B cell (primary cell): Measurements from ENCODE around the gene CCDC70. TPM values are rescaled to one million over a fixed set of nuclear protein-coding genes. Genes with fewer than 3 reads are reported as not detected.

ENCODE experiments used
- ATAC-seq: fragments of 200-7000 bp; cut with Tn5 transposase; one replicate; pipeline ENCODE4 v1.10.0; 2021; ENCODE audit warnings: low read depth, mild to moderate bottlenecking, moderate number of reproducible peaks, moderate library complexity
- CTCF ChIA-PET: fragments of 350-600 bp; sonication (Branson Sonifier 250); formaldehyde crosslinking; loops from one replicate; lab custom pipeline; 2021; ENCODE audit warnings: antibody characterized with exemption, inconsistent platforms; lab: Charles Lee
- POLR2A ChIA-PET: fragments of 350-600 bp; sonication (Branson Sonifier 250); formaldehyde crosslinking; loops from one replicate; lab custom pipeline; 2021; ENCODE audit warnings: antibody characterized with exemption; lab: Charles Lee
- DNase-seq: peaks from one replicate; pipeline ENCODE4 v3.0.0; 2013
- H2AFZ ChIP-seq: 2 replicates; pipeline ENCODE4 v1.6.1; 2012; ENCODE audit warnings: mild to moderate bottlenecking, low read depth, low read length; ENCODE audit not compliant: insufficient read depth, poor library complexity, severe bottlenecking
- H3K27ac ChIP-seq, 2 donors: 1 replicate in 1 of 2; 2 replicates in 1 of 2; pipeline ENCODE4 v1.5.1; 2012 to 2013; ENCODE audit warnings: low read length in 2 of 2, mild to moderate bottlenecking in 2 of 2, moderate library complexity in 1 of 2
- H3K27me3 ChIP-seq, 4 experiments: fragments of 200-600 bp in 1 of 4; sonication (generic) in 1 of 4; replicated peaks in 1 of 4; 1 replicate in 2 of 4; 2 replicates in 2 of 4; pipeline versions ENCODE4 v1.6.1 to v1.7.0; 2013 to 2016; ENCODE audit warnings: low read length in 3 of 4, mild to moderate bottlenecking in 2 of 4, mixed read lengths in 1 of 4, moderate library complexity in 1 of 4; ENCODE audit not compliant: insufficient read depth in 4 of 4, control insufficient read depth in 3 of 4; ENCODE audit errors: control extremely low read depth in 1 of 4
- H3K36me3 ChIP-seq, 2 experiments: replicated peaks in 1 of 2; 1 replicate in 1 of 2; 2 replicates in 1 of 2; pipeline versions ENCODE4 v1.6.1 to v1.7.1; 2013; ENCODE audit warnings: low read length in 1 of 2; ENCODE audit not compliant: insufficient read depth in 2 of 2, control insufficient read depth in 1 of 2; ENCODE audit errors: control extremely low read depth in 1 of 2, extremely low read depth in 1 of 2
- H3K4me1 ChIP-seq, 2 donors: fragments of 200-600 bp in 1 of 2; sonication (generic) in 1 of 2; 1 replicate in 1 of 2; 2 replicates in 1 of 2; pipeline versions ENCODE4 v1.5.1 to v1.6.1; 2013 to 2017; ENCODE audit warnings: low read length in 2 of 2; ENCODE audit not compliant: control insufficient read depth in 2 of 2, insufficient read depth in 2 of 2
- H3K4me2 ChIP-seq: replicated peaks from 2 replicates; pipeline ENCODE3; 2012; ENCODE audit warnings: mild to moderate bottlenecking, low read depth, low read length; ENCODE audit not compliant: poor library complexity, severe bottlenecking
- H3K4me3 ChIP-seq, 5 experiments: fragments of 200-600 bp in 1 of 5; sonication (generic) in 1 of 5; 1 replicate in 3 of 5; 2 replicates in 2 of 5; pipeline versions ENCODE4 v1.5.1 to v1.7.0; 2011 to 2016; ENCODE audit warnings: low read length in 4 of 5, mild to moderate bottlenecking in 4 of 5, low read depth in 2 of 5, control low read depth in 1 of 5, moderate library complexity in 1 of 5; ENCODE audit not compliant: insufficient read depth in 1 of 5; ENCODE audit errors: control extremely low read depth in 1 of 5, extremely low read depth in 1 of 5
- H3K79me2 ChIP-seq: fragments of 200-600 bp; sonication (generic); one replicate; pipeline ENCODE4 v1.6.0; 2016; ENCODE audit warnings: low read length; ENCODE audit not compliant: control insufficient read depth, insufficient read depth
- H3K9ac ChIP-seq: fragments of 200-600 bp; sonication (generic); 2 replicates; pipeline ENCODE4 v1.6.1; 2017; ENCODE audit warnings: mild to moderate bottlenecking, low read length, moderate library complexity
- H3K9me3 ChIP-seq, 3 donors: one replicate each; pipeline versions ENCODE4 v1.6.1 to v1.7.1; 2013; ENCODE audit warnings: low read length in 2 of 3; ENCODE audit not compliant: control insufficient read depth in 2 of 3, insufficient read depth in 1 of 3; ENCODE audit errors: control extremely low read depth in 1 of 3
- H4K20me1 ChIP-seq: 2 replicates; pipeline ENCODE4 v1.6.0; 2012; ENCODE audit warnings: mild to moderate bottlenecking, low read length; ENCODE audit not compliant: insufficient read depth, control insufficient read depth, poor library complexity, severe bottlenecking
- H3K27ac Mint-ChIP-seq: one replicate; pipeline ENCODE4 v1.8.0; 2021; ENCODE audit warnings: mixed read lengths
- H3K27me3 Mint-ChIP-seq: one replicate; pipeline ENCODE4 v1.8.0; 2021; ENCODE audit warnings: mixed read lengths
- H3K4me1 Mint-ChIP-seq: one replicate; pipeline ENCODE4 v1.8.0; 2021; ENCODE audit warnings: mixed read lengths
- H3K4me3 Mint-ChIP-seq: one replicate; pipeline ENCODE4 v1.8.0; 2021; ENCODE audit warnings: mixed read lengths
- H3K9me3 Mint-ChIP-seq: one replicate; pipeline ENCODE4 v1.8.0; 2022; ENCODE audit warnings: mixed read lengths; ENCODE audit not compliant: insufficient read depth
- CTCF ChIP-seq: fragments of 200-600 bp; IDR thresholded peaks from one replicate; pipeline ENCODE4 v1.8.0; 2022; ENCODE audit warnings: antibody characterized with exemption, mild to moderate bottlenecking
- EZH2 ChIP-seq: IDR thresholded peaks from 2 replicates; pipeline ENCODE4 v1.6.1; 2012; ENCODE audit warnings: borderline replicate concordance, low read depth, mild to moderate bottlenecking, moderate library complexity, low read length; ENCODE audit not compliant: insufficient read depth, poor library complexity, severe bottlenecking
- WGBS: methylation state at CpG from one replicate; pipeline ENCODE4 v1.1.5; 2013; ENCODE audit warnings: missing lambda C conversion rate; ENCODE audit not compliant: insufficient coverage; 5-methylcytosine and 5-hydroxymethylcytosine counted together
- intact Hi-C: fragments of 100-400 bp; cut with micrococcal nuclease; formaldehyde crosslinking; loops from one replicate; pipeline ENCODE4 v1.10.0; 2022
- polyA plus RNA-seq: library from polyadenylated mRNA; depleted of rRNA; stranded (reverse); fragments of >200 nt; gene quantifications from 2 replicates; pipeline ENCODE4 v1.2.3, GENCODE V29; 2012
- total RNA-seq, 2 donors: library from RNA; stranded (reverse); fragments of 120-200 nt in 1 of 2; gene quantifications; 1 replicate in 1 of 2; 2 replicates in 1 of 2; pipeline versions ENCODE4 v1.2.3 to v1.2.4, GENCODE V29; 2013 to 2022

The CCDC70 gene
- total and polyA plus RNA-seq, 2 donors (not counting 1 experiment from before 2014, with no cell fraction given): not detected

- no peak overlapping the region for H3K27ac ChIP-seq
- no peak overlapping the region for H3K9ac ChIP-seq
- Mint-ChIP-seq H3K9me3 (no peaks in the 10 kb centered on the region), H3K27me3 (no peaks in the 10 kb centered on the region), H3K4me3 (no peak overlapping the region), H3K27ac (no peak overlapping the region), H3K4me1 (peaks cover 5% of the 10 kb centered on the region)
- no peak for TF ChIP-seq EZH2
- no peak for TF ChIP-seq CTCF
- intact Hi-C loops: no loop called here
- H3K79me2 ChIP-seq: no peaks in the 10 kb centered on the region
- H3K4me3 ChIP-seq: no peak overlapping the region
- H3K9me3 ChIP-seq: no peaks in the 10 kb centered on the region
- no peaks in the 10 kb centered on the region for H4K20me1 ChIP-seq
- no peak overlapping the region for H3K4me2 ChIP-seq
- no peaks in the 10 kb centered on the region for H3K4me1 ChIP-seq
- WGBS: 97% methylated on average over 11 of the region's 12 CpGs
- no peak overlapping the region for H2AFZ ChIP-seq
- ATAC-seq: no peak
- ChIA-PET CTCF (no interaction called here), POLR2A (no interaction called here)
- no peaks in the 10 kb centered on the region for H3K36me3 ChIP-seq
- no peaks in the 10 kb centered on the region for H3K27me3 ChIP-seq
- no peak for DNase-seq
These were observed 48.7 kb downstream of the CCDC70 start for GRCh38 chr13:51910508-51910907.

GRCh38 chr13:51912091-51912490 is 50.3 kb downstream of the CCDC70 start:
- H3K27me3 ChIP-seq: no peaks in the 10 kb centered on the region
- intact Hi-C loops: no loop called here
- H4K20me1 ChIP-seq: no peaks in the 10 kb centered on the region
- H3K4me3 Mint-ChIP-seq: no peak overlapping the region
- H3K36me3 ChIP-seq: no peaks in the 10 kb centered on the region
- no peak overlapping the region for H3K4me3 ChIP-seq
- POLR2A ChIA-PET: no interaction called here
- H3K27ac Mint-ChIP-seq: no peak overlapping the region
- no peak overlapping the region for H2AFZ ChIP-seq
- H3K9me3 ChIP-seq: no peaks in the 10 kb centered on the region
- 83% methylated on average over 6 of the region's 10 CpGs for WGBS
- H3K4me1 Mint-ChIP-seq: peaks cover 5% of the 10 kb centered on the region
- peaks cover 4% of the 10 kb centered on the region for H3K27me3 Mint-ChIP-seq
- H3K9me3 Mint-ChIP-seq: no peaks in the 10 kb centered on the region
- no peaks in the 10 kb centered on the region for H3K4me1 ChIP-seq
- no peak overlapping the region for H3K9ac ChIP-seq
- no peak overlapping the region for H3K27ac ChIP-seq
- CTCF ChIA-PET: no interaction called here
- no peak overlapping the region for H3K4me2 ChIP-seq
- H3K79me2 ChIP-seq: no peaks in the 10 kb centered on the region
- ATAC-seq (no peak), DNase-seq (no peak)
- TF ChIP-seq EZH2: no peak
